MM.1S (cell line): ENCODE data around the gene HOXD11.

ENCODE experiments used
- EZH2phosphoT487 ChIP-seq: fragments of 300-600 bp; sonication (generic); IDR thresholded peaks from 2 replicates; pipeline ENCODE4 v1.6.1; 2018; ENCODE audit warnings: antibody characterized with exemption, low read length
- TF ChIP-seq, protein P1 (sequence below): fragments of 300-600 bp; sonication (generic); IDR thresholded peaks from 2 replicates; pipeline ENCODE4 v1.5.1; 2016; ENCODE audit warnings: antibody characterized with exemption, low read length, mixed read lengths

DNA sequence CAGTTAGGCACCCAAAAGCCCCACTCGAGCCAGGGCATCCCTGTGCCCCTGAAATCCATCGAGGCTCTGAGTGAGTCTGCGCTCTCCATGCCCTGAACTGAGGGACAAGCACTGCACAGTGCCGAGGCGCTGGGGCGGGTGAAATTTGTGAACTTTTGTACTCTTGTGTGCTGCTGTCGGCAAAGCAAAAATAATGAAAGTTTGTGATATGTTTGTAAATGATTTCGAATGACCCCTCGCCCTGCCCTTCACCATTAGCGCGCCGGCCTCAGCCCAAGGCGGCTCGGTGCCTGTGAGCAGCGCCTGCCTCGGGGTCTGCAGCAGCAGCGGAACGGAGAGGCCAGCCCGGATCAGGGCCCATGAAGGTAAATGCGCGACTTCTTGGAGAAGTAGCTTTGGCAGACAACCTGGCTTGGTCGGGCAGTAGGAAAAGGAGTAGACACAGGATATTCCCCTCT is 42.4 kb downstream of the HOXD11 start:
- TF ChIP-seq, protein P1, sequence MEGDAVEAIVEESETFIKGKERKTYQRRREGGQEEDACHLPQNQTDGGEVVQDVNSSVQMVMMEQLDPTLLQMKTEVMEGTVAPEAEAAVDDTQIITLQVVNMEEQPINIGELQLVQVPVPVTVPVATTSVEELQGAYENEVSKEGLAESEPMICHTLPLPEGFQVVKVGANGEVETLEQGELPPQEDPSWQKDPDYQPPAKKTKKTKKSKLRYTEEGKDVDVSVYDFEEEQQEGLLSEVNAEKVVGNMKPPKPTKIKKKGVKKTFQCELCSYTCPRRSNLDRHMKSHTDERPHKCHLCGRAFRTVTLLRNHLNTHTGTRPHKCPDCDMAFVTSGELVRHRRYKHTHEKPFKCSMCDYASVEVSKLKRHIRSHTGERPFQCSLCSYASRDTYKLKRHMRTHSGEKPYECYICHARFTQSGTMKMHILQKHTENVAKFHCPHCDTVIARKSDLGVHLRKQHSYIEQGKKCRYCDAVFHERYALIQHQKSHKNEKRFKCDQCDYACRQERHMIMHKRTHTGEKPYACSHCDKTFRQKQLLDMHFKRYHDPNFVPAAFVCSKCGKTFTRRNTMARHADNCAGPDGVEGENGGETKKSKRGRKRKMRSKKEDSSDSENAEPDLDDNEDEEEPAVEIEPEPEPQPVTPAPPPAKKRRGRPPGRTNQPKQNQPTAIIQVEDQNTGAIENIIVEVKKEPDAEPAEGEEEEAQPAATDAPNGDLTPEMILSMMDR, result no peak
- no peak for TF ChIP-seq EZH2phosphoT487
